SK-N-SH (cell line): ENCODE results near the gene GPX6. TPM values are rescaled to one million over a fixed set of nuclear protein-coding genes. Genes with fewer than 3 reads are reported as not detected.

Source experiments
- CTCF ChIA-PET: fragments of 300-600, 350-600 bp; formaldehyde crosslinking; extraction: SDS; loops from one replicate; lab custom pipeline; 2021; lab: Yijun Ruan, JAX
- POLR2A ChIA-PET: fragments of 350-600 bp; sonication (Branson Sonifier 250); formaldehyde crosslinking; extraction: SDS; loops from one replicate; lab custom pipeline; 2020; ENCODE audit warnings: antibody characterized with exemption, inconsistent platforms; lab: Yijun Ruan, JAX
- DNase-seq: peaks from one replicate; pipeline ENCODE4 v3.0.0; 2012
- H2AFZ ChIP-seq: fragments of 200-600 bp; sonication (generic); 2 replicates; pipeline ENCODE4 v1.8.1; 2016; ENCODE audit warnings: antibody characterized with exemption, mild to moderate bottlenecking, low read depth
- H3F3A ChIP-seq: fragments of 200-600 bp; sonication (generic); replicated peaks from 2 replicates; pipeline ENCODE3; 2016; ENCODE audit warnings: antibody characterized with exemption, mild to moderate bottlenecking; ENCODE audit not compliant: insufficient read depth
- H3K27ac ChIP-seq, 2 experiments: fragments of 200-500 bp in 1 of 2; fragments of 200-600 bp in 1 of 2; sonication (Bioruptor generic) in 1 of 2; sonication (generic), shearing (Covaris generic) in 1 of 2; 2 replicates each; pipeline versions ENCODE4 v1.5.1 to v1.6.1; 2014 to 2016; ENCODE audit warnings: low read depth in 2 of 2, inconsistent platforms in 1 of 2, low read length in 1 of 2, mild to moderate bottlenecking in 1 of 2, mixed read lengths in 1 of 2
- H3K27me3 ChIP-seq: fragments of 200-600 bp; sonication (generic), shearing (Covaris generic); 2 replicates; pipeline ENCODE4 v1.6.1; 2016; ENCODE audit warnings: mixed run types; ENCODE audit not compliant: insufficient read depth
- H3K36me3 ChIP-seq, 2 experiments: fragments of 200-500 bp in 1 of 2; fragments of 200-600 bp in 1 of 2; sonication (Bioruptor generic) in 1 of 2; sonication (generic) in 1 of 2; replicated peaks in 1 of 2; 2 replicates each; pipeline versions ENCODE3 to v1.5.1; 2014 to 2016; ENCODE audit warnings: low read length in 1 of 2, mild to moderate bottlenecking in 1 of 2; ENCODE audit not compliant: insufficient read depth in 2 of 2, control insufficient read depth in 1 of 2
- H3K4me1 ChIP-seq, 2 experiments: fragments of 200-500 bp in 1 of 2; fragments of 200-600 bp in 1 of 2; sonication (Bioruptor generic) in 1 of 2; sonication (generic), shearing (Covaris generic) in 1 of 2; 2 replicates each; pipeline versions ENCODE4 v1.5.1 to v1.6.1; 2014 to 2016; ENCODE audit warnings: low read depth in 1 of 2, low read length in 1 of 2, mixed run types in 1 of 2; ENCODE audit not compliant: insufficient read depth in 2 of 2, control insufficient read depth in 1 of 2
- H3K4me2 ChIP-seq: fragments of 200-600 bp; sonication (generic), shearing (Covaris generic); 2 replicates; pipeline ENCODE4 v1.6.1; 2017; ENCODE audit warnings: mixed run types
- H3K4me3 ChIP-seq, 2 experiments: fragments of 200-500 bp in 1 of 2; fragments of 200-600 bp in 1 of 2; sonication (Bioruptor generic) in 1 of 2; sonication (generic), shearing (Covaris generic) in 1 of 2; 2 replicates each; pipeline versions ENCODE4 v1.5.1 to v1.8.1; 2014 to 2016; ENCODE audit warnings: low read depth in 2 of 2, inconsistent platforms in 1 of 2, low read length in 1 of 2, mild to moderate bottlenecking in 1 of 2, mixed read lengths in 1 of 2, moderate library complexity in 1 of 2
- H3K79me2 ChIP-seq: fragments of 200-600 bp; sonication (generic); 2 replicates; pipeline ENCODE4 v1.8.1; 2017; ENCODE audit warnings: mild to moderate bottlenecking; ENCODE audit not compliant: insufficient read depth
- H3K9ac ChIP-seq: fragments of 200-600 bp; sonication (generic); 2 replicates; pipeline ENCODE4 v1.6.1; 2017; ENCODE audit warnings: mixed run types
- H3K9me2 ChIP-seq: fragments of 200-600 bp; sonication (generic); 2 replicates; pipeline ENCODE4 v1.6.1; 2017; ENCODE audit warnings: mixed run types
- H3K9me3 ChIP-seq: fragments of 200-600 bp; sonication (generic); 2 replicates; pipeline ENCODE4 v1.6.1; 2017; ENCODE audit warnings: mixed run types, mild to moderate bottlenecking, moderate library complexity
- H4K20me1 ChIP-seq: fragments of 200-600 bp; sonication (generic); 2 replicates; pipeline ENCODE4 v1.6.1; 2017; ENCODE audit warnings: mild to moderate bottlenecking, mixed run types; ENCODE audit not compliant: insufficient read depth
- CHD2 ChIP-seq: fragments of 150-350 bp; IDR thresholded peaks from 2 replicates; pipeline ENCODE4 v1.6.1; 2018; ENCODE audit warnings: low read length; ENCODE audit not compliant: partially characterized antibody
- GATA2 ChIP-seq: sonication (generic); formaldehyde crosslinking; IDR thresholded peaks from 2 replicates; pipeline ENCODE4 v1.5.0; 2020; ENCODE audit warnings: mild to moderate bottlenecking, missing genetic modification reagents
- MEF2A ChIP-seq: IDR thresholded peaks from 2 replicates; pipeline ENCODE4 v1.4.0; 2012; ENCODE audit warnings: low read depth, borderline replicate concordance
- POLR2AphosphoS5 ChIP-seq: IDR thresholded peaks from 2 replicates; pipeline ENCODE4 v1.6.1; 2012; ENCODE audit warnings: low read depth, low read length
- RAD21 ChIP-seq: IDR thresholded peaks from 2 replicates; pipeline ENCODE4 v1.6.1; 2012; ENCODE audit warnings: mild to moderate bottlenecking, low read length
- RCOR1 ChIP-seq: fragments of 150-350 bp; IDR thresholded peaks from 2 replicates; pipeline ENCODE4 v1.6.1; 2017; ENCODE audit warnings: antibody characterized with exemption, low read length
- RXRA ChIP-seq: IDR thresholded peaks from 2 replicates; pipeline ENCODE4 v1.4.0; 2012; ENCODE audit warnings: low read depth, mild to moderate bottlenecking, borderline replicate concordance
- YY1 ChIP-seq: IDR thresholded peaks from 2 replicates; pipeline ENCODE4 v1.4.0; 2012; ENCODE audit warnings: low read depth, mild to moderate bottlenecking
- WGBS: methylation state at CpG from one replicate; pipeline ENCODE4 v1.1.6; 2017; ENCODE audit warnings: low lambda C conversion rate; 5-methylcytosine and 5-hydroxymethylcytosine counted together
- polyA plus RNA-seq, 3 experiments: library from polyadenylated mRNA; depleted of rRNA; stranded (reverse); fragments of >200 nt; gene quantifications; 2 replicates each; pipeline ENCODE4 v1.2.3, GENCODE V29; 2012
- TF ChIP-seq, protein P1 (sequence below): IDR thresholded peaks from 2 replicates; pipeline ENCODE4 v1.4.0; 2012; ENCODE audit warnings: low read depth, borderline replicate concordance
- TF ChIP-seq, protein P2 (sequence below): IDR thresholded peaks from 2 replicates; pipeline ENCODE4 v1.4.0; 2012; ENCODE audit warnings: low read depth, borderline replicate concordance
- TF ChIP-seq, protein P3 (sequence below): IDR thresholded peaks from 2 replicates; pipeline ENCODE4 v1.6.1; 2012; ENCODE audit warnings: mild to moderate bottlenecking, low read depth, low read length, moderate library complexity
- TF ChIP-seq, protein P4 (sequence below): IDR thresholded peaks from 2 replicates; pipeline ENCODE4; 2012
- TF ChIP-seq, protein P5 (sequence below): fragments of 200-600 bp; sonication (generic); IDR thresholded peaks from 2 replicates; pipeline ENCODE4 v1.6.1; 2017; ENCODE audit warnings: antibody characterized with exemption, mild to moderate bottlenecking, moderate library complexity

Gene GPX6
- polyA plus RNA-seq, 1 of the 3 experiments (the other 2 are of a cell fraction) = not detected

DNA sequence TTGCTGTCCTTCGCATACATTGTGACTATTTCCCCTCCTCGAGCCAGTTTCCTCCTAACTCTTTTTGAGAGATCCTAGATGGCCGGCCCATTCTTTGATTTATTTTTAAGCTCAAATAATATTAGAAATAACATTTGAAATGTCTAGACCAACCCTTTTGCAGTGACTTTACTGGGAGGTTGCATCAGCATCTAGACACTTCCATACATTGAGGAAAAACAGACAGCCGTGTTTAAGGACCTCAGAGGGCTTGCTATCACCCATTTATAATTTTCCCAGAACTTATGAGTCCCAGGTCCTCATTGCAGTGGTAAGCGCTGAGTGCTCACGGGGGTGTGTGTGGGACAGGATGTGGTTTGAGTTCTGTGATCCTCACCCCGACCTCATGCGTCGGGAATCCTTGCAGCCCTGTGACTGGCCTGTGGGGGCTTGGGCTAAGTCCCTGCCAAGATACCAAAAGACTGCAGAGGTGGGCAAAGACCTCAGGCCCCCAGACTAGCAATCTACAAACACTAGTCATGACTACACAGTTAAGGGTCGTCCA is 10.0 kb upstream of the GPX6 start, which contains the start of gene GPX5:
Gene GPX5 (plus strand): TSS at position 386 of the 544 bp plus-strand sequence. CDS start 133 bp downstream, at position 519.
- POLR2A ChIA-PET = no interaction called here
- CTCF ChIA-PET = interaction anchor here (0.8 to 1.1 kb wide), 2 partner anchors 10 to 17 kb away, joined by 3 to 4 read pairs; partner anchors contain the start of gene GPX6
- no peak for DNase-seq
- H3K9me3 ChIP-seq = no peaks in the 10 kb centered on the region
- no peaks in the 10 kb centered on the region for H4K20me1 ChIP-seq
- H3K9ac ChIP-seq = no peak within 1 kb of the TSS
- H3F3A ChIP-seq = no peaks in the 10 kb centered on the region
- H3K27ac ChIP-seq = no peak within 1 kb of the TSS
- H3K36me3 ChIP-seq = no peaks in the 10 kb centered on the region
- H3K79me2 ChIP-seq = no peaks in the 10 kb centered on the region
- no peaks in the 10 kb centered on the region for H3K9me2 ChIP-seq
- H3K4me3 ChIP-seq = no peak within 1 kb of the TSS
- H2AFZ ChIP-seq = no peak within 1 kb of the TSS
- 18% methylated on average over 8 of the region's 10 CpGs for WGBS
- no peak within 1 kb of the TSS for H3K4me2 ChIP-seq
- H3K4me1 ChIP-seq = no peaks in the 10 kb centered on the region
- peaks cover 11% of the 10 kb centered on the region; the same call in 1 of the 2 replicates for H3K27me3 ChIP-seq
- TF ChIP-seq CHD2 = no peak
- no peak for TF ChIP-seq POLR2AphosphoS5
- no peak for TF ChIP-seq RAD21
- TF ChIP-seq, protein P1, sequence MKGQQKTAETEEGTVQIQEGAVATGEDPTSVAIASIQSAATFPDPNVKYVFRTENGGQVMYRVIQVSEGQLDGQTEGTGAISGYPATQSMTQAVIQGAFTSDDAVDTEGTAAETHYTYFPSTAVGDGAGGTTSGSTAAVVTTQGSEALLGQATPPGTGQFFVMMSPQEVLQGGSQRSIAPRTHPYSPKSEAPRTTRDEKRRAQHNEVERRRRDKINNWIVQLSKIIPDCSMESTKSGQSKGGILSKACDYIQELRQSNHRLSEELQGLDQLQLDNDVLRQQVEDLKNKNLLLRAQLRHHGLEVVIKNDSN = no peak
- TF ChIP-seq MEF2A = no peak
- no peak for TF ChIP-seq RCOR1
- TF ChIP-seq, protein P2, sequence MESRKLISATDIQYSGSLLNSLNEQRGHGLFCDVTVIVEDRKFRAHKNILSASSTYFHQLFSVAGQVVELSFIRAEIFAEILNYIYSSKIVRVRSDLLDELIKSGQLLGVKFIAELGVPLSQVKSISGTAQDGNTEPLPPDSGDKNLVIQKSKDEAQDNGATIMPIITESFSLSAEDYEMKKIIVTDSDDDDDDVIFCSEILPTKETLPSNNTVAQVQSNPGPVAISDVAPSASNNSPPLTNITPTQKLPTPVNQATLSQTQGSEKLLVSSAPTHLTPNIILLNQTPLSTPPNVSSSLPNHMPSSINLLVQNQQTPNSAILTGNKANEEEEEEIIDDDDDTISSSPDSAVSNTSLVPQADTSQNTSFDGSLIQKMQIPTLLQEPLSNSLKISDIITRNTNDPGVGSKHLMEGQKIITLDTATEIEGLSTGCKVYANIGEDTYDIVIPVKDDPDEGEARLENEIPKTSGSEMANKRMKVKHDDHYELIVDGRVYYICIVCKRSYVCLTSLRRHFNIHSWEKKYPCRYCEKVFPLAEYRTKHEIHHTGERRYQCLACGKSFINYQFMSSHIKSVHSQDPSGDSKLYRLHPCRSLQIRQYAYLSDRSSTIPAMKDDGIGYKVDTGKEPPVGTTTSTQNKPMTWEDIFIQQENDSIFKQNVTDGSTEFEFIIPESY = no peak
- no peak for TF ChIP-seq RXRA
- TF ChIP-seq, protein P3, sequence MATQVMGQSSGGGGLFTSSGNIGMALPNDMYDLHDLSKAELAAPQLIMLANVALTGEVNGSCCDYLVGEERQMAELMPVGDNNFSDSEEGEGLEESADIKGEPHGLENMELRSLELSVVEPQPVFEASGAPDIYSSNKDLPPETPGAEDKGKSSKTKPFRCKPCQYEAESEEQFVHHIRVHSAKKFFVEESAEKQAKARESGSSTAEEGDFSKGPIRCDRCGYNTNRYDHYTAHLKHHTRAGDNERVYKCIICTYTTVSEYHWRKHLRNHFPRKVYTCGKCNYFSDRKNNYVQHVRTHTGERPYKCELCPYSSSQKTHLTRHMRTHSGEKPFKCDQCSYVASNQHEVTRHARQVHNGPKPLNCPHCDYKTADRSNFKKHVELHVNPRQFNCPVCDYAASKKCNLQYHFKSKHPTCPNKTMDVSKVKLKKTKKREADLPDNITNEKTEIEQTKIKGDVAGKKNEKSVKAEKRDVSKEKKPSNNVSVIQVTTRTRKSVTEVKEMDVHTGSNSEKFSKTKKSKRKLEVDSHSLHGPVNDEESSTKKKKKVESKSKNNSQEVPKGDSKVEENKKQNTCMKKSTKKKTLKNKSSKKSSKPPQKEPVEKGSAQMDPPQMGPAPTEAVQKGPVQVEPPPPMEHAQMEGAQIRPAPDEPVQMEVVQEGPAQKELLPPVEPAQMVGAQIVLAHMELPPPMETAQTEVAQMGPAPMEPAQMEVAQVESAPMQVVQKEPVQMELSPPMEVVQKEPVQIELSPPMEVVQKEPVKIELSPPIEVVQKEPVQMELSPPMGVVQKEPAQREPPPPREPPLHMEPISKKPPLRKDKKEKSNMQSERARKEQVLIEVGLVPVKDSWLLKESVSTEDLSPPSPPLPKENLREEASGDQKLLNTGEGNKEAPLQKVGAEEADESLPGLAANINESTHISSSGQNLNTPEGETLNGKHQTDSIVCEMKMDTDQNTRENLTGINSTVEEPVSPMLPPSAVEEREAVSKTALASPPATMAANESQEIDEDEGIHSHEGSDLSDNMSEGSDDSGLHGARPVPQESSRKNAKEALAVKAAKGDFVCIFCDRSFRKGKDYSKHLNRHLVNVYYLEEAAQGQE = no peak
- TF ChIP-seq YY1 = no peak
- TF ChIP-seq, protein P4, sequence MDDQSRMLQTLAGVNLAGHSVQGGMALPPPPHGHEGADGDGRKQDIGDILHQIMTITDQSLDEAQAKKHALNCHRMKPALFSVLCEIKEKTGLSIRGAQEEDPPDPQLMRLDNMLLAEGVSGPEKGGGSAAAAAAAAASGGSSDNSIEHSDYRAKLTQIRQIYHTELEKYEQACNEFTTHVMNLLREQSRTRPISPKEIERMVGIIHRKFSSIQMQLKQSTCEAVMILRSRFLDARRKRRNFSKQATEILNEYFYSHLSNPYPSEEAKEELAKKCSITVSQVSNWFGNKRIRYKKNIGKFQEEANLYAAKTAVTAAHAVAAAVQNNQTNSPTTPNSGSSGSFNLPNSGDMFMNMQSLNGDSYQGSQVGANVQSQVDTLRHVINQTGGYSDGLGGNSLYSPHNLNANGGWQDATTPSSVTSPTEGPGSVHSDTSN = no peak
- TF ChIP-seq, protein P5, sequence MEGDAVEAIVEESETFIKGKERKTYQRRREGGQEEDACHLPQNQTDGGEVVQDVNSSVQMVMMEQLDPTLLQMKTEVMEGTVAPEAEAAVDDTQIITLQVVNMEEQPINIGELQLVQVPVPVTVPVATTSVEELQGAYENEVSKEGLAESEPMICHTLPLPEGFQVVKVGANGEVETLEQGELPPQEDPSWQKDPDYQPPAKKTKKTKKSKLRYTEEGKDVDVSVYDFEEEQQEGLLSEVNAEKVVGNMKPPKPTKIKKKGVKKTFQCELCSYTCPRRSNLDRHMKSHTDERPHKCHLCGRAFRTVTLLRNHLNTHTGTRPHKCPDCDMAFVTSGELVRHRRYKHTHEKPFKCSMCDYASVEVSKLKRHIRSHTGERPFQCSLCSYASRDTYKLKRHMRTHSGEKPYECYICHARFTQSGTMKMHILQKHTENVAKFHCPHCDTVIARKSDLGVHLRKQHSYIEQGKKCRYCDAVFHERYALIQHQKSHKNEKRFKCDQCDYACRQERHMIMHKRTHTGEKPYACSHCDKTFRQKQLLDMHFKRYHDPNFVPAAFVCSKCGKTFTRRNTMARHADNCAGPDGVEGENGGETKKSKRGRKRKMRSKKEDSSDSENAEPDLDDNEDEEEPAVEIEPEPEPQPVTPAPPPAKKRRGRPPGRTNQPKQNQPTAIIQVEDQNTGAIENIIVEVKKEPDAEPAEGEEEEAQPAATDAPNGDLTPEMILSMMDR = no peak
- TF ChIP-seq GATA2 = no peak
